Smooth muscle cell (in vitro differentiated cells): ENCODE data around the gene OR4D2. TPM values are rescaled to one million over a fixed set of nuclear protein-coding genes. Genes with fewer than 3 reads are reported as not detected.
"Not testable (repeated sequence)": the region's sequence is repeated elsewhere in the genome, so short reads cannot be mapped to it uniquely, and the experiment has no call there.

Source experiments
- DNase-seq: peaks from one replicate; lab custom pipeline; 2025; ENCODE audit not compliant: unreplicated experiment; lab: John Stamatoyannopoulos, UW
- H2AFZ ChIP-seq: fragments of 200-600 bp; sonication (generic); 2 replicates; pipeline ENCODE4 v1.6.0; 2016; ENCODE audit warnings: antibody characterized with exemption, low read depth, mild to moderate bottlenecking
- H3F3A ChIP-seq: fragments of 200-600 bp; sonication (generic); 2 replicates; pipeline ENCODE4 v1.6.0; 2017; ENCODE audit warnings: antibody characterized with exemption, low read depth
- H3K27ac ChIP-seq: fragments of 200-600 bp; sonication (generic); 2 replicates; pipeline ENCODE4 v1.5.1; 2016; ENCODE audit warnings: low read depth, mild to moderate bottlenecking
- H3K27me3 ChIP-seq: fragments of 200-600 bp; sonication (generic); 2 replicates; pipeline ENCODE4 v1.6.1; 2016; ENCODE audit warnings: low read depth, mild to moderate bottlenecking
- H3K36me3 ChIP-seq: fragments of 200-600 bp; sonication (generic); 2 replicates; pipeline ENCODE4 v1.5.1; 2016; ENCODE audit warnings: low read depth
- H3K4me1 ChIP-seq: fragments of 200-600 bp; sonication (generic); 2 replicates; pipeline ENCODE4 v1.5.1; 2016; ENCODE audit warnings: low read depth
- H3K4me2 ChIP-seq: fragments of 200-600 bp; sonication (generic); 2 replicates; pipeline ENCODE4 v1.6.0; 2016; ENCODE audit warnings: mild to moderate bottlenecking
- H3K4me3 ChIP-seq: fragments of 200-600 bp; sonication (generic); 2 replicates; pipeline ENCODE4 v1.5.1; 2016; ENCODE audit warnings: mild to moderate bottlenecking
- H3K79me2 ChIP-seq: fragments of 200-600 bp; sonication (generic); 2 replicates; pipeline ENCODE4 v1.6.0; 2016; ENCODE audit warnings: low read depth, mild to moderate bottlenecking
- H3K9ac ChIP-seq: fragments of 200-600 bp; sonication (generic); 2 replicates; pipeline ENCODE4 v1.6.0; 2016; ENCODE audit warnings: low read depth
- H3K9me3 ChIP-seq: fragments of 200-600 bp; sonication (generic); replicated peaks from 2 replicates; pipeline ENCODE4 v1.5.1; 2016; ENCODE audit warnings: low read depth
- H4K20me1 ChIP-seq: fragments of 200-600 bp; sonication (generic); 2 replicates; pipeline ENCODE4 v1.6.0; 2016; ENCODE audit warnings: low read depth
- WGBS: methylation state at CpG from one replicate; pipeline ENCODE4 v1.1.7; 2016; ENCODE audit warnings: low lambda C conversion rate; 5-methylcytosine and 5-hydroxymethylcytosine counted together
- polyA plus RNA-seq: library from polyadenylated mRNA; unstranded; fragments of >200 nt; fragmentation: Nextera tagmentation; extraction: Ambion mirVana; gene quantifications from 2 replicates; pipeline ENCODE4 v1.2.1, GENCODE V29; 2016
- total RNA-seq: library from RNA; depleted of rRNA; stranded (reverse); fragments of >200 nt; gene quantifications from 2 replicates; pipeline ENCODE4 v1.2.3, GENCODE V29; 2014
- TF ChIP-seq, protein P1 (sequence below): fragments of 200-600 bp; sonication (generic); IDR thresholded peaks from 2 replicates; pipeline ENCODE4 v1.5.1; 2017; ENCODE audit warnings: borderline replicate concordance, mild to moderate bottlenecking, antibody characterized with exemption; ENCODE audit not compliant: insufficient read depth, poor library complexity, severe bottlenecking

The OR4D2 gene
- total and polyA plus RNA-seq, 2 experiments from 2014 or later, result not detected

DNA sequence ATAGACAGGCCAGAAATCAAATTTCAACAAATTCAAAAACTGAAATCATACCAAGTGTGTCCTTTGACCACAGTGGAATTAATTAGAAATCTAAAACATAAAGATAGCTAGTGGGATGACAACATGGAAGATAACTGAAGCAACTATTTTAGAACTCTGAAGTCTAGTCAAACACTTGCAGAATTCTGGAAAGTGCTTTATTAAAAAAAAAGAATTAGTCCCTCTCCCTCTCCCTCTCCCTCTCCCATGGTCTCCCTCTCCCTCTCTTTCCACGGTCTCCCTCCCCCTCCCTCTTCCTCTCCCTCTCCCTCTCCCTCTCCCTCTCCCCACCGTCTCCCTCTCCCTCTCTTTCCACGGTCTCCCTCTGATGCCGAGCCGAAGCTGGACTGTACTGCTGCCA is 25.3 kb upstream of the OR4D2 start:
- H3K4me3 ChIP-seq, result no peak overlapping the region
- no peaks in the 10 kb centered on the region for H4K20me1 ChIP-seq
- no peaks in the 10 kb centered on the region for H3F3A ChIP-seq
- H3K79me2 ChIP-seq, result no peaks in the 10 kb centered on the region
- no peaks in the 10 kb centered on the region for H3K36me3 ChIP-seq
- no peaks in the 10 kb centered on the region for H3K4me1 ChIP-seq
- TF ChIP-seq, protein P1, sequence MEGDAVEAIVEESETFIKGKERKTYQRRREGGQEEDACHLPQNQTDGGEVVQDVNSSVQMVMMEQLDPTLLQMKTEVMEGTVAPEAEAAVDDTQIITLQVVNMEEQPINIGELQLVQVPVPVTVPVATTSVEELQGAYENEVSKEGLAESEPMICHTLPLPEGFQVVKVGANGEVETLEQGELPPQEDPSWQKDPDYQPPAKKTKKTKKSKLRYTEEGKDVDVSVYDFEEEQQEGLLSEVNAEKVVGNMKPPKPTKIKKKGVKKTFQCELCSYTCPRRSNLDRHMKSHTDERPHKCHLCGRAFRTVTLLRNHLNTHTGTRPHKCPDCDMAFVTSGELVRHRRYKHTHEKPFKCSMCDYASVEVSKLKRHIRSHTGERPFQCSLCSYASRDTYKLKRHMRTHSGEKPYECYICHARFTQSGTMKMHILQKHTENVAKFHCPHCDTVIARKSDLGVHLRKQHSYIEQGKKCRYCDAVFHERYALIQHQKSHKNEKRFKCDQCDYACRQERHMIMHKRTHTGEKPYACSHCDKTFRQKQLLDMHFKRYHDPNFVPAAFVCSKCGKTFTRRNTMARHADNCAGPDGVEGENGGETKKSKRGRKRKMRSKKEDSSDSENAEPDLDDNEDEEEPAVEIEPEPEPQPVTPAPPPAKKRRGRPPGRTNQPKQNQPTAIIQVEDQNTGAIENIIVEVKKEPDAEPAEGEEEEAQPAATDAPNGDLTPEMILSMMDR, result no peak
- H3K27me3 ChIP-seq, result peaks cover 11% of the 10 kb centered on the region
- no peak overlapping the region for H3K9ac ChIP-seq
- H3K9me3 ChIP-seq, result no peaks in the 10 kb centered on the region
- no peak for DNase-seq
- no peak overlapping the region for H2AFZ ChIP-seq
- no peak overlapping the region for H3K27ac ChIP-seq
- H3K4me2 ChIP-seq, result no peak overlapping the region
- WGBS, result no CpG with 5 or more reads among the region's 5 CpGs

DNA sequence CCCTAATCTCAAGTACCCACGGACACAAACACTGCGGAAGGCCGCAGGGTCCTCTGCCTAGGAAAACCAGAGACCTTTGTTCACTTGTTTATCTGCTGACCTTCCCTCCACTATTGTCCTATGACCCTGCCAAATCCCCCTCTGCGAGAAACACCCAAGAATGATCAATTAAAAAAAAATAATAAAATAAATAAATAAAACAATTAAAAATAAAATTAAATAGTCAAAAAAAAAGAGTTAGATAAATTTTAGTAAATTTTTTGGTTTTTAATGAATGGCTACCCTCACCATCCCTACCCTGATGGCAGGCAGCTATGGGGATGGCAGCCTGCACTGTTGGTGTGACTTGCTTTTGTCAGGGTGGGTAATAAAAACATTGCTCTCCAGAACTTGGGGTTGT is 23.4 kb upstream of the OR4D2 start:
- H4K20me1 ChIP-seq, H3F3A ChIP-seq, H3K27ac ChIP-seq, H2AFZ ChIP-seq, H3K4me2 ChIP-seq, H3K36me3 ChIP-seq, H3K79me2 ChIP-seq, H3K4me1 ChIP-seq, H3K4me3 ChIP-seq, DNase-seq, H3K9ac ChIP-seq, H3K9me3 ChIP-seq: not testable (repeated sequence)
- H3K27me3 ChIP-seq, result peaks cover 14% of the 10 kb centered on the region
- WGBS, result 88% methylated on average over 4 of the region's 4 CpGs

DNA sequence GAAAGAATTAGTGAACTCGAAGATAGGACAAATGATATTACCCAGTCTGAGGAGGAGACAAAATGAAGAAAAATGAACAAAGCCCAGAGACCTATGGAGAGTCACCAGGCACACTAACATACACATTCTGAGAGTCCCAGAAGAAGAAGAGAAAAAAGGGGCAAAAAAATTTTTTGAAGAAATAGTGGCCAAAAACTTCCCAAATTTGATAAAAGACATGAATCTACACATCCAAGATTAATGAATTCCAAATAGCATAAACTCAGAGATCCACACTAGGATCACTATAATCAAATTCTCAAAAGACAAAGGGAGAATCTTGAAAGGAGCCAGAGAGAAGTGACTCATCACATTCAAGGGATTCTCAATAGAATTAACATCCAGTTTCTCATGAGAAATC is 22.0 kb upstream of the OR4D2 start:
- Histone ChIP-seq H3K9ac (no peak overlapping the region), H2AFZ (no peak overlapping the region), H3K27ac (no peak overlapping the region), H3F3A (no peaks in the 10 kb centered on the region), H3K36me3 (no peaks in the 10 kb centered on the region), H3K4me2 (no peak overlapping the region), H3K79me2 (no peaks in the 10 kb centered on the region), H3K4me1 (no peaks in the 10 kb centered on the region), H3K9me3 (no peaks in the 10 kb centered on the region), H3K4me3 (no peak overlapping the region), H3K27me3 (peaks cover 28% of the 10 kb centered on the region), H4K20me1 (no peaks in the 10 kb centered on the region)
- 79% methylated on average over 1 of the region's 1 CpG for WGBS
- no peak for DNase-seq
- TF ChIP-seq, protein P1, result no peak

DNA sequence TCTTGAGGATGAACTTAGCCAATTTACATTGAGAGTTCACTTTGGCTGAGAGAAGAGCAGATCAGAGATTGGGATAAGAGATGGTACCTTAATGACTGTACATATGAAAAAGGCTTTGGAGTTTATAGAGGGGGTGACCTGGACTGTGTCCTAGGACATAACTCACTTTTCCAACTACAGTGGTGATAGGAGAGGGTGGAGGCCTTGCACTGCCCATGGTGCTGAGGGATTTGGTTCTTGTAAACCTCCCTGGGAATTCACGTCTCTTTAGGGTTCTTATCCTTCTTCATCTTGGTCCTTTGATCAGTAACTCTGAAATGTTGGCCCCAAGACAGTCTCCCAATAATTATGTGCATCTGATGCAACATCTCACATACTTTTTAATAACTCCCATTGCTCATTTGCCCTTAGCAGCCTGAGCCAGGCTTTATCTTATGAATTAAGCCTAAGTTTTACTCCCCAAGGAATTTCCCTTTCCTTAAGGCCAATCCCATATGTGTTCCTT is 18.8 kb upstream of the OR4D2 start, which contains the start of gene OR4D1:
TSS of gene OR4D1 (plus strand) at position 455 of the 505 bp plus-strand sequence. CDS start 6,770 bp downstream, outside the sequence.
- 71% methylated on average over 1 of the region's 1 CpG for WGBS
- Histone ChIP-seq H2AFZ (no peak within 1 kb of the TSS), H3K9ac (no peak within 1 kb of the TSS), H3K9me3 (no peaks in the 10 kb centered on the region), H3K27me3 (peaks cover 55% of the 10 kb centered on the region), H3K4me2 (no peak within 1 kb of the TSS), H3K79me2 (no peaks in the 10 kb centered on the region), H3K4me3 (no peak within 1 kb of the TSS), H4K20me1 (no peaks in the 10 kb centered on the region), H3K36me3 (no peaks in the 10 kb centered on the region), H3K4me1 (no peaks in the 10 kb centered on the region), H3K27ac (no peak within 1 kb of the TSS), H3F3A (no peaks in the 10 kb centered on the region)
- TF ChIP-seq, protein P1, result no peak
- DNase-seq, result no peak
